Measurements from ENCODE around the gene BHMT. TPM values are rescaled to one million over a fixed set of nuclear protein-coding genes. Genes with fewer than 3 reads are reported as not detected.
A peak's percentile ranks its signal among the peaks of the same experiment; 100 is the strongest.

The BHMT gene
- total and polyA plus RNA-seq, 10 of the 15 experiments (the other 5 are each of a cell fraction or from before 2014, with no cell fraction given) = 0.44 TPM; not detected in 9

DNA sequence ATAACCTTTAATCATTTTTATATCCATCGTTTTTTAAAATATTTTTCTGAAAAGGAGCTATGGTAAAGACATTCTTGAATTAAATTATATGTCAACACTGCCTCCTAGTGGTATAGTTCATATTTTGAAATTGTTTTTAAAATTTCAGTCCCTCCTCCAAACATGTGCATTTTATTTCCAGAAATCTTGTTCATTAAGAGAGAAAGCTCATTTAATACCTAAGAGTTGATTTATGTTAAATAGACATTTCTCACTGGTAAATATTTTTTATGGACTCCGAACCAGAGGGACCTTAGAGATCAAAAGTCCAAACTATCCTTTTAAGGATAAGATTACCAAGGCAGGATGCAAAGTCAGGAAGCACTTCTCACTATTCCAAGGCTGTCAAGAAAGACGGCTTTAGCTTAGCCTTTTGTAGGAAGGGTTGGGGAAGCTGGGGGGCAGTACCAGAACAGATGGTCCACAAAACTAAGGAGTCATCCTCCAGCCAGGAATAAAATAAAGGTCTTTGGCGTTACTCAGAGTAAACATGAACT is 21.6 kb downstream of the BHMT start:
- 0 out of 2 replicates have a peak overlapping the region, but pooled peaks have one; percentile 15 for H2AFZ ChIP-seq (ENCODE audit: control insufficient read depth, low read depth, low read length)
- H3K27ac ChIP-seq (ENCODE audit: control insufficient read depth, insufficient read depth) = no peak overlapping the region
- POLR2A ChIA-PET = interaction anchor here (0.6 to 1.0 kb wide), 6 partner anchors 28 to 337 kb away, joined by 3 to 7 read pairs (median 3); no protein-coding TSS in a partner anchor
- SMC1A ChIA-PET (ENCODE audit: uncharacterized antibody, unreplicated experiment) = interaction anchor here (0.6 to 12.4 kb wide), 62 partner anchors 10 to 813 kb away, joined by 3 to 359 read pairs (median 4); partner anchors contain the start of gene ARSB
- CTCF ChIA-PET = interaction anchor here (0.6 to 14.9 kb wide), 117 partner anchors 8 to 1610 kb away, joined by 3 to 658 read pairs (median 5); partner anchors contain the start of gene ARSB
- no peaks in the 10 kb centered on the region for H3K9me3 ChIP-seq (replicated peaks; ENCODE audit: control insufficient read depth, insufficient read depth, low read length)
- no peaks in the 10 kb centered on the region for H3K79me2 ChIP-seq (ENCODE audit: control insufficient read depth, insufficient read depth, low read length)
- H3K4me1 ChIP-seq (ENCODE audit: control insufficient read depth, insufficient read depth, low read length) = peaks cover 17% of the 10 kb centered on the region
- RAD21 ChIA-PET (ENCODE audit: unreplicated experiment) = interaction anchor here (0.5 to 6.2 kb wide), 72 partner anchors 9 to 1572 kb away, joined by 3 to 326 read pairs (median 4); partner anchors contain the start of gene ARSB
- ATAC-seq (peak; percentile 72), FAIRE-seq (peak; percentile 82), DNase-seq (ENCODE audit: low read depth, low spot score) (no peak)
- H3K4me2 ChIP-seq (ENCODE audit: control insufficient read depth, insufficient read depth) = peak overlapping the region; percentile 58
- intact Hi-C loops (cut with micrococcal nuclease; ENCODE audit: unreplicated experiment) (loop anchor here (1.0 to 10.0 kb wide), 4 partner anchors 108 to 658 kb away; no protein-coding TSS in a partner anchor), in situ Hi-C loops (cut with MboI) (loop anchor here (5.0 kb wide), 1 partner anchor 111 kb away; no protein-coding TSS in a partner anchor)
- TF ChIP-seq RAD21 (IDR thresholded peaks at IDR 0.05; ENCODE audit: insufficient read depth, low read depth, low read length) = peak; percentile 39; the same call in 1 of the 2 replicates
- TF ChIP-seq BMI1 (IDR thresholded peaks at IDR 0.05; ENCODE audit: borderline replicate concordance) = peak; percentile 41; the same call in 1 of the 2 replicates
- TF ChIP-seq, protein P1, sequence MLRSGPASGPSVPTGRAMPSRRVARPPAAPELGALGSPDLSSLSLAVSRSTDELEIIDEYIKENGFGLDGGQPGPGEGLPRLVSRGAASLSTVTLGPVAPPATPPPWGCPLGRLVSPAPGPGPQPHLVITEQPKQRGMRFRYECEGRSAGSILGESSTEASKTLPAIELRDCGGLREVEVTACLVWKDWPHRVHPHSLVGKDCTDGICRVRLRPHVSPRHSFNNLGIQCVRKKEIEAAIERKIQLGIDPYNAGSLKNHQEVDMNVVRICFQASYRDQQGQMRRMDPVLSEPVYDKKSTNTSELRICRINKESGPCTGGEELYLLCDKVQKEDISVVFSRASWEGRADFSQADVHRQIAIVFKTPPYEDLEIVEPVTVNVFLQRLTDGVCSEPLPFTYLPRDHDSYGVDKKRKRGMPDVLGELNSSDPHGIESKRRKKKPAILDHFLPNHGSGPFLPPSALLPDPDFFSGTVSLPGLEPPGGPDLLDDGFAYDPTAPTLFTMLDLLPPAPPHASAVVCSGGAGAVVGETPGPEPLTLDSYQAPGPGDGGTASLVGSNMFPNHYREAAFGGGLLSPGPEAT (IDR thresholded peaks at IDR 0.05; ENCODE audit: low read depth) = no peak
- TF ChIP-seq JUND (IDR thresholded peaks at IDR 0.05; ENCODE audit: low read depth, low read length) = no peak
- peak; percentile 46; the same call in 1 of the 2 replicates for TF ChIP-seq SMC3 (IDR thresholded peaks at IDR 0.05; ENCODE audit: borderline replicate concordance, low read length)
- TF ChIP-seq CTCF (IDR thresholded peaks at IDR 0.05 in 2 of 3, conservative IDR thresholded peaks at IDR 0.05 in 1 of 3; ENCODE audit: control insufficient read depth in 2 of 3, extremely low read depth in 1 of 3, insufficient read depth in 1 of 3, low read depth in 3 of 3, low read length in 3 of 3) = peak in 1 of 3 experiments; percentile 20; a peak in 1 of 6 replicates
- no peaks in the 10 kb centered on the region for H4K20me1 ChIP-seq (ENCODE audit: control insufficient read depth, insufficient read depth)
- WGBS (ENCODE audit: insufficient coverage, insufficient replicate concordance, low lambda C conversion rate, missing lambda C conversion rate) = 10% methylated on average over 4 of the region's 4 CpGs
- H3K9ac ChIP-seq (ENCODE audit: control insufficient read depth, insufficient read depth, low read length) = no peak overlapping the region
- no peak overlapping the region for H3K4me3 ChIP-seq
- H3K27me3 ChIP-seq (replicated peaks in 1 of 2; ENCODE audit: control insufficient read depth in 2 of 2, insufficient read depth in 2 of 2, low read length in 1 of 2) = no peaks in the 10 kb centered on the region
- no peaks in the 10 kb centered on the region for H3K36me3 ChIP-seq (ENCODE audit: control insufficient read depth in 2 of 2, insufficient read depth in 2 of 2, low read length in 1 of 2)
- BruUV-seq (replicated peaks) = no TSS peak

Measured in GM12878 (cell line).